ENCODE results near the gene DPEP3. TPM values are rescaled to one million over a fixed set of nuclear protein-coding genes. Genes with fewer than 3 reads are reported as not detected.
"Not testable (repeated sequence)": the region's sequence is repeated elsewhere in the genome, so short reads cannot be mapped to it uniquely, and the experiment has no call there.

The DPEP3 gene
- polyA plus RNA-seq (ENCODE audit: insufficient read length in 3 of 3), result under 1 TPM in 2 of 3 donors, not detected in 1; 0.06 to 0.11 TPM

GRCh38 chr16:67979955-67980678 lies at the start of gene DPEP3:
Gene DPEP3 (minus strand): TSS chr16:67980499. CDS start chr16:67980380, 119 bp downstream.
- no peak for DNase-seq (ENCODE audit: low read depth in 3 of 3, low spot score in 2 of 3)

GRCh38 chr16:68028996-68029395 lies 48.7 kb upstream of the DPEP3 start:
- DNase-seq (ENCODE audit: low read depth in 3 of 3, low spot score in 2 of 3), result no peak

- peak; percentile 84 to 91 (median 85) for DNase-seq (ENCODE audit: low read depth in 3 of 3, low spot score in 2 of 3)
Observed at GRCh38 chr16:68022728-68023537, 42.6 kb upstream of the DPEP3 start, which contains the start of the genes DDX28 and DUS2. Gene DDX28 (minus strand): TSS chr16:68023232. CDS start chr16:68023202, 30 bp downstream. Gene DUS2 (plus strand): TSS chr16:68023284. CDS start chr16:68038024, 14,740 bp downstream.

- no peak for DNase-seq (ENCODE audit: low read depth in 3 of 3, low spot score in 2 of 3)
Observed at GRCh38 chr16:68022278-68022727, 42.0 kb upstream of the DPEP3 start.

- DNase-seq (ENCODE audit: low read depth in 3 of 3, low spot score in 2 of 3), result no peak
Observed at GRCh38 chr16:68021490-68021889, 41.2 kb upstream of the DPEP3 start.

GRCh38 chr16:68019167-68019680 lies 38.9 kb upstream of the DPEP3 start:
- DNase-seq (ENCODE audit: low read depth in 3 of 3, low spot score in 2 of 3), result no peak

GRCh38 chr16:68015681-68016080 lies 35.4 kb upstream of the DPEP3 start, which contains the start of gene DPEP2NB:
Gene DPEP2NB (minus strand): TSS chr16:68015911. CDS start chr16:68015770, 141 bp downstream.
- DNase-seq (ENCODE audit: low read depth in 3 of 3, low spot score in 2 of 3), result no peak

- DNase-seq (ENCODE audit: low read depth in 3 of 3, low spot score in 2 of 3), result no peak
Observed at GRCh38 chr16:68013440-68013839, 33.1 kb upstream of the DPEP3 start.

GRCh38 chr16:68009872-68010271 lies 29.6 kb upstream of the DPEP3 start:
- not testable (repeated sequence) for DNase-seq (ENCODE audit: low read depth in 3 of 3, low spot score in 2 of 3)

GRCh38 chr16:68009157-68009735 lies 28.9 kb upstream of the DPEP3 start:
- DNase-seq (ENCODE audit: low read depth in 3 of 3, low spot score in 2 of 3), result no peak

GRCh38 chr16:68005786-68006286 lies 25.5 kb upstream of the DPEP3 start:
- DNase-seq (ENCODE audit: low read depth in 3 of 3, low spot score in 2 of 3), result no peak

- no peak for DNase-seq (ENCODE audit: low read depth in 3 of 3, low spot score in 2 of 3)
Observed at GRCh38 chr16:68005211-68005610, 24.9 kb upstream of the DPEP3 start.

GRCh38 chr16:68003031-68003430 lies 22.7 kb upstream of the DPEP3 start:
- no peak for DNase-seq (ENCODE audit: low read depth in 3 of 3, low spot score in 2 of 3)

GRCh38 chr16:68000450-68000849 lies 20.2 kb upstream of the DPEP3 start:
- DNase-seq (ENCODE audit: low read depth in 3 of 3, low spot score in 2 of 3), result no peak

GRCh38 chr16:67999985-68000384 lies 19.7 kb upstream of the DPEP3 start:
- DNase-seq (ENCODE audit: low read depth in 3 of 3, low spot score in 2 of 3), result no peak

GRCh38 chr16:67998779-67999688 lies 18.7 kb upstream of the DPEP3 start, which contains the start of gene DPEP2:
Gene DPEP2 (minus strand): TSS chr16:67999484. CDS start chr16:67993212, 6,272 bp downstream.
- DNase-seq (ENCODE audit: low read depth in 3 of 3, low spot score in 2 of 3), result not testable (repeated sequence)

GRCh38 chr16:67998231-67998778 lies 18.0 kb upstream of the DPEP3 start:
- not testable (repeated sequence) for DNase-seq (ENCODE audit: low read depth in 3 of 3, low spot score in 2 of 3)

GRCh38 chr16:67996666-67997065 lies 16.4 kb upstream of the DPEP3 start:
- DNase-seq (ENCODE audit: low read depth in 3 of 3, low spot score in 2 of 3), result no peak

- no peak for DNase-seq (ENCODE audit: low read depth in 3 of 3, low spot score in 2 of 3)
Observed at GRCh38 chr16:67995423-67995822, 15.1 kb upstream of the DPEP3 start.
